ENCODE data around the gene C1QTNF1.
A peak's percentile ranks its signal among the peaks of the same experiment; 100 is the strongest.

Gene C1QTNF1

GRCh38 chr17:79085921-79086551 lies 62.1 kb downstream of the C1QTNF1 start (continued):
- no peak for TF ChIP-seq CSRNP3 (CRISPR knock-in tag; IDR thresholded peaks at IDR 0.05)
- no peak for TF ChIP-seq RARB (CRISPR knock-in tag; IDR thresholded peaks at IDR 0.05)
- no peak for TF ChIP-seq ZC3H10 (CRISPR knock-in tag; IDR thresholded peaks at IDR 0.05)

- ATAC-seq = no peak; the same call in 2 of the 3 replicates
- TF ChIP-seq ZC3H10 (CRISPR knock-in tag; IDR thresholded peaks at IDR 0.05) (no peak), ESRRG (CRISPR knock-in tag; IDR thresholded peaks at IDR 0.05) (no peak), RARB (CRISPR knock-in tag; IDR thresholded peaks at IDR 0.05) (no peak), SNAI2 (CRISPR knock-in tag; IDR thresholded peaks at IDR 0.05) (no peak), PATZ1 (CRISPR knock-in tag; IDR thresholded peaks at IDR 0.05; ENCODE audit: borderline replicate concordance) (no peak), BACH2 (CRISPR knock-in tag; IDR thresholded peaks at IDR 0.05; ENCODE audit: borderline replicate concordance) (no peak), ZFP30 (CRISPR knock-in tag; IDR thresholded peaks at IDR 0.05) (no peak)
Observed at GRCh38 chr17:79086609-79087427, 62.8 kb downstream of the C1QTNF1 start.

GRCh38 chr17:79087428-79088143 lies 63.6 kb downstream of the C1QTNF1 start:
- no peak for TF ChIP-seq ESRRG (CRISPR knock-in tag; IDR thresholded peaks at IDR 0.05)
- TF ChIP-seq CSRNP3 (CRISPR knock-in tag; IDR thresholded peaks at IDR 0.05) = no peak
- no peak for TF ChIP-seq RARB (CRISPR knock-in tag; IDR thresholded peaks at IDR 0.05)
- no peak for TF ChIP-seq TOX (CRISPR knock-in tag; IDR thresholded peaks at IDR 0.05; ENCODE audit: borderline replicate concordance)
- no peak for TF ChIP-seq GLIS3 (CRISPR knock-in tag; IDR thresholded peaks at IDR 0.05)
- TF ChIP-seq ZNF8 (CRISPR knock-in tag; IDR thresholded peaks at IDR 0.05) = no peak
- no peak for TF ChIP-seq CREB5 (CRISPR knock-in tag; IDR thresholded peaks at IDR 0.05; ENCODE audit: low read depth)
- TF ChIP-seq SNAI2 (CRISPR knock-in tag; IDR thresholded peaks at IDR 0.05) = no peak
- TF ChIP-seq CSDC2 (CRISPR knock-in tag; IDR thresholded peaks at IDR 0.05) = no peak
- no peak for TF ChIP-seq ZFP3 (CRISPR knock-in tag; IDR thresholded peaks at IDR 0.05)
- TF ChIP-seq OSR1 (CRISPR knock-in tag; IDR thresholded peaks at IDR 0.05) = no peak
- TF ChIP-seq ZNF565 (CRISPR knock-in tag; conservative IDR thresholded peaks at IDR 0.05; ENCODE audit: low read depth) = no peak
- TF ChIP-seq ARNTL (CRISPR knock-in tag; IDR thresholded peaks at IDR 0.05; ENCODE audit: borderline replicate concordance, low read depth) = no peak
- no peak for TF ChIP-seq ZFP30 (CRISPR knock-in tag; IDR thresholded peaks at IDR 0.05)
- no peak for TF ChIP-seq ISL1 (CRISPR knock-in tag; IDR thresholded peaks at IDR 0.05)
- ATAC-seq = peak; percentile 87

- no peak for ATAC-seq
- TF ChIP-seq PATZ1 (CRISPR knock-in tag; IDR thresholded peaks at IDR 0.05; ENCODE audit: borderline replicate concordance) (no peak), CREB5 (CRISPR knock-in tag; IDR thresholded peaks at IDR 0.05; ENCODE audit: low read depth) (no peak), ZNF8 (CRISPR knock-in tag; IDR thresholded peaks at IDR 0.05) (no peak), TSHZ2 (CRISPR knock-in tag; IDR thresholded peaks at IDR 0.05) (no peak), OSR1 (CRISPR knock-in tag; IDR thresholded peaks at IDR 0.05) (no peak)
Observed at GRCh38 chr17:79088247-79088996, 64.5 kb downstream of the C1QTNF1 start.

All from SK-N-SH treated with all-trans-retinoic acid at 6 μM for 48 hours (cell line).